Natural killer cell (primary cell): ENCODE data around the gene CMIP. TPM values are rescaled to one million over a fixed set of nuclear protein-coding genes. Genes with fewer than 3 reads are reported as not detected.
A peak's percentile ranks its signal among the peaks of the same experiment; 100 is the strongest.

Source experiments
- ATAC-seq, 3 donors: fragments of 150-1000 bp in 2 of 3; fragments of 200-7000 bp in 1 of 3; cut with Tn5 transposase; 1 replicate in 1 of 3; 2 replicates in 2 of 3; pipeline ENCODE4 v1.10.0; 2021; ENCODE audit warnings: mild to moderate bottlenecking in 2 of 3, moderate library complexity in 2 of 3
- DNase-seq, 2 donors: peaks; one replicate each; pipeline versions ENCODE4 v3.0.0 to v3.0.0-alpha.2; 2013 to 2021; ENCODE audit warnings: mixed read lengths in 1 of 2
- H3K27ac ChIP-seq: one replicate; pipeline ENCODE4 v1.5.1; 2013; ENCODE audit warnings: mild to moderate bottlenecking, low read length
- H3K27me3 ChIP-seq: one replicate; pipeline ENCODE4 v1.6.1; 2013; ENCODE audit warnings: low read length; ENCODE audit not compliant: control insufficient read depth, insufficient read depth
- H3K36me3 ChIP-seq: one replicate; pipeline ENCODE4 v1.6.1; 2013; ENCODE audit warnings: low read length; ENCODE audit not compliant: control insufficient read depth, insufficient read depth
- H3K4me1 ChIP-seq: one replicate; pipeline ENCODE4 v1.6.1; 2013; ENCODE audit warnings: low read length; ENCODE audit not compliant: control insufficient read depth, insufficient read depth
- H3K4me3 ChIP-seq: one replicate; pipeline ENCODE4 v1.5.1; 2013; ENCODE audit warnings: low read length
- H3K9me3 ChIP-seq: one replicate; pipeline ENCODE4 v1.6.1; 2013; ENCODE audit warnings: low read length; ENCODE audit not compliant: control insufficient read depth, insufficient read depth
- H3K27ac Mint-ChIP-seq, 2 donors: one replicate each; pipeline ENCODE4 v1.8.0; 2022; ENCODE audit warnings: mild to moderate bottlenecking in 2 of 2, mixed read lengths in 2 of 2, moderate library complexity in 1 of 2
- H3K27me3 Mint-ChIP-seq, 2 donors: one replicate each; pipeline ENCODE4 v1.8.0; 2022; ENCODE audit warnings: low read depth in 2 of 2, mixed read lengths in 2 of 2
- H3K36me3 Mint-ChIP-seq: one replicate; pipeline ENCODE4 v1.8.0; 2022; ENCODE audit warnings: mixed read lengths
- H3K4me1 Mint-ChIP-seq, 2 donors: one replicate each; pipeline ENCODE4 v1.8.0; 2022; ENCODE audit warnings: mixed read lengths in 2 of 2
- H3K4me3 Mint-ChIP-seq: one replicate; pipeline ENCODE4 v1.8.0; 2022; ENCODE audit warnings: mild to moderate bottlenecking, moderate library complexity, mixed read lengths
- H3K9me3 Mint-ChIP-seq, 2 donors: one replicate each; pipeline ENCODE4 v1.8.0; 2022; ENCODE audit warnings: mixed read lengths in 2 of 2
- WGBS: methylation state at CpG from one replicate; pipeline ENCODE4 v1.1.7; 2013; ENCODE audit warnings: missing lambda C conversion rate; ENCODE audit not compliant: insufficient coverage; 5-methylcytosine and 5-hydroxymethylcytosine counted together
- intact Hi-C: fragments of 100-400 bp; cut with micrococcal nuclease; formaldehyde crosslinking; loops from one replicate; pipeline ENCODE4 v1.14.2; 2022
- total RNA-seq, 4 donors: library from RNA; stranded (reverse); fragments of 120-200 nt in 1 of 4; gene quantifications; one replicate each; pipeline versions ENCODE4 v1.2.3 to v1.2.4, GENCODE V29; 2013 to 2022
- TF ChIP-seq, protein P1 (sequence below): fragments of 200-600 bp; IDR thresholded peaks from one replicate; pipeline ENCODE4 v1.8.0; 2022; ENCODE audit warnings: antibody characterized with exemption

CMIP gene
- total RNA-seq, 3 donors from 2014 or later (not counting 1 experiment from before 2014, with no cell fraction given): 88.2 to 115 (median 91.5) TPM

DNA sequence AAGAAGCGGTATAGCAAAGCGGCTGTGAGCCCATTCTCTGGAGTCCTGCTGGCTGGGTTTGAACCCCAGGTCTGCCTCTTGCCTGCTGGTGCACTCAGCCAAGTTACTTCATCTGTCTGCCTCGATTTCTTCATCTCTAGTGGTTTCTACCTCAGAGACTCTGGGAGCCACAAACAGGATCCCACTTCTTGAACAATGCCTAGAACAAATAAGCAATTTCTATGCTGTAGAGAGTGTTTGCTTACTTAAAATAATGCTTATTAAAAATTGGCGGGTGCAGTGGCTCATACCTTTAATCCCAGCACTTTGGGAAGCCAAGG lies 75.5 kb downstream of the CMIP start:
- Mint-ChIP-seq H3K4me3 (no peak overlapping the region), H3K36me3 (no peaks in the 10 kb centered on the region), H3K27me3 (no peaks in the 10 kb centered on the region), H3K4me1 (peaks cover 52 to 68% of the 10 kb centered on the region in 2 donors), H3K9me3 (no peaks in the 10 kb centered on the region), H3K27ac (peak overlapping the region; percentile 96 to 100)
- DNase-seq (no peak), ATAC-seq (no peak)
- 93% methylated on average over 4 of the region's 4 CpGs for WGBS
- intact Hi-C loops: loop anchor here (2.0 to 5.0 kb wide), 3 partner anchors 37 to 312 kb away; no protein-coding TSS in a partner anchor
- H3K4me3 ChIP-seq: no peak overlapping the region
- H3K4me1 ChIP-seq: peaks cover 63% of the 10 kb centered on the region
- peak overlapping the region; percentile 86 for H3K27ac ChIP-seq
- H3K36me3 ChIP-seq: peaks cover 3% of the 10 kb centered on the region
- TF ChIP-seq, protein P1, sequence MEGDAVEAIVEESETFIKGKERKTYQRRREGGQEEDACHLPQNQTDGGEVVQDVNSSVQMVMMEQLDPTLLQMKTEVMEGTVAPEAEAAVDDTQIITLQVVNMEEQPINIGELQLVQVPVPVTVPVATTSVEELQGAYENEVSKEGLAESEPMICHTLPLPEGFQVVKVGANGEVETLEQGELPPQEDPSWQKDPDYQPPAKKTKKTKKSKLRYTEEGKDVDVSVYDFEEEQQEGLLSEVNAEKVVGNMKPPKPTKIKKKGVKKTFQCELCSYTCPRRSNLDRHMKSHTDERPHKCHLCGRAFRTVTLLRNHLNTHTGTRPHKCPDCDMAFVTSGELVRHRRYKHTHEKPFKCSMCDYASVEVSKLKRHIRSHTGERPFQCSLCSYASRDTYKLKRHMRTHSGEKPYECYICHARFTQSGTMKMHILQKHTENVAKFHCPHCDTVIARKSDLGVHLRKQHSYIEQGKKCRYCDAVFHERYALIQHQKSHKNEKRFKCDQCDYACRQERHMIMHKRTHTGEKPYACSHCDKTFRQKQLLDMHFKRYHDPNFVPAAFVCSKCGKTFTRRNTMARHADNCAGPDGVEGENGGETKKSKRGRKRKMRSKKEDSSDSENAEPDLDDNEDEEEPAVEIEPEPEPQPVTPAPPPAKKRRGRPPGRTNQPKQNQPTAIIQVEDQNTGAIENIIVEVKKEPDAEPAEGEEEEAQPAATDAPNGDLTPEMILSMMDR: no peak
- H3K9me3 ChIP-seq: no peaks in the 10 kb centered on the region
- H3K27me3 ChIP-seq: no peaks in the 10 kb centered on the region

DNA sequence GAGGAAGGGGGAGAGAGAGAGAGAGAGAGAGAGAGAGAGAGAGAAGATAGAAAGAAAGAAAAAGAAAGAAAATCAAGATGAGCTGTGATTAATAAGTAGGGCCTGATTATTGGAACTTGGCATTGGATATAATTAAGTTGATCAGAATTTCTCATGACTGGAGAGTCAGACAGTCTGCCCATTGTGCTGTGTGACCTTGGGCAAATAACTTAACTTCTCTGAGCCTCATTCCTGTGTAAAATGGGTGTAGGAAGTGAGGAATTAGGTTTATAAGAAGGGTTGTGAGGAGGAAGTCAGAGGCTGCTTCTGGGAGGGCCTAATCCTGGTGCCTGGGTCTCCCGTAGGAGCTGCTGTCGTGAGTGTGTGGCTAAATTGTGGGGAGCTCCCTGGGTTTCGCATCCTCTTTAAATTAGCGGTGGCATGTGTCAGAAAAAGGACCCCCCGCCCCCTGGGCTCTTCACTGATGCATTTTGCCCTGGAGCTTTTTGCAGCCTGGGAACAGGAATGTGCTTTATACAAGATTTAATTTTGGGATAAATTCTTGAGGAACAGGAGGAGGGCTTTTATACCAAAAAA lies 76.0 kb downstream of the CMIP start:
- TF ChIP-seq, protein P1: no peak
- intact Hi-C loops: loop anchor here (1.0 to 5.0 kb wide), 5 partner anchors 37 to 312 kb away; no protein-coding TSS in a partner anchor

DNA sequence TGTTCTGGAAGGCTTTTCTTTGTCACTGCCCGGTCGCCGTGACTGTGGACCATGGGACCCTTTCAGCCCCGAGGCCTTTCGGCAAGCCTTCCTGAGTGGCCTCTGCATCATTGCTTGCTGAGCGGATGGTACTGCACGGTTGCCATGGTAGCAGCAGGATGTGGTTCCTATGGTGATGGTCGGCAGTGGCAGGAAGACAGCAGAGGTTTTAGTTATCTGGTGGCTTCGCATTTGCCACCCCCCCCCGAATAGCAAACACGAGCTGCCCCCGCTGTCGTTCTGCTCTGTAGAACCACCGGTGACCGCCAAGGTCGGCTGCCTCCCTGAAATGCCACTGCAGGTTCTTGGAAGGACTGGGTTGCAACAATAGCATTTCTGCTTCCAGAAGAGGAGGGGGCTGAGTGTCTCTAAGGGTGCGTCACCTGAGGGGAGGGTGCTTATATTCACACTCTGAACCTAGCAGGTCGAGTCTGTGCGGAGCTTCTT lies 76.6 kb downstream of the CMIP start:
- Mint-ChIP-seq H3K4me3 (peak overlapping the region; percentile 85), H3K27me3 (no peaks in the 10 kb centered on the region), H3K36me3 (no peaks in the 10 kb centered on the region), H3K4me1 (peaks cover 60 to 68% of the 10 kb centered on the region in 2 donors), H3K9me3 (no peaks in the 10 kb centered on the region), H3K27ac (peak overlapping the region; percentile 96 to 100)
- H3K9me3 ChIP-seq: no peaks in the 10 kb centered on the region
- intact Hi-C loops: loop anchor here (1.0 to 5.0 kb wide), 5 partner anchors 36 to 311 kb away; no protein-coding TSS in a partner anchor
- peak; percentile 45 to 66 (median 63) for ATAC-seq
- no peak overlapping the region for H3K4me3 ChIP-seq
- no peaks in the 10 kb centered on the region for H3K27me3 ChIP-seq
- H3K4me1 ChIP-seq: peaks cover 71% of the 10 kb centered on the region
- peak; percentile 88 to 94 for DNase-seq
- H3K36me3 ChIP-seq: peaks cover 3% of the 10 kb centered on the region
- 21% methylated on average over 19 of the region's 19 CpGs for WGBS
- peak overlapping the region; percentile 86 for H3K27ac ChIP-seq
- TF ChIP-seq, protein P1: no peak

More for the DNA sequence above, 76.0 kb downstream of the CMIP start:
- Histone ChIP-seq H3K4me1 (peaks cover 69% of the 10 kb centered on the region), H3K4me3 (no peak overlapping the region), H3K9me3 (no peaks in the 10 kb centered on the region), H3K36me3 (peaks cover 3% of the 10 kb centered on the region), H3K27ac (peak overlapping the region; percentile 86), H3K27me3 (no peaks in the 10 kb centered on the region)
- Mint-ChIP-seq H3K27ac (peak overlapping the region; percentile 96 to 100), H3K27me3 (no peaks in the 10 kb centered on the region), H3K36me3 (no peaks in the 10 kb centered on the region), H3K4me3 (peak overlapping the region; percentile 85), H3K9me3 (no peaks in the 10 kb centered on the region), H3K4me1 (peaks cover 55 to 68% of the 10 kb centered on the region in 2 donors)
- ATAC-seq: no peak
- DNase-seq: peak in 1 of 2 donors; percentile 54
- 34% methylated on average over 5 of the region's 5 CpGs for WGBS
